PC-9 (cell line): Measurements from ENCODE around the gene TMPRSS9.

Experiments used
- EZH2 ChIP-seq: fragments of 200-600 bp; sonication (generic); IDR thresholded peaks from 2 replicates; pipeline ENCODE4 v1.8.0; 2017; ENCODE audit warnings: antibody characterized with exemption, low read depth
- TF ChIP-seq, protein P1 (sequence below): fragments of 200-600 bp; sonication (generic); conservative IDR thresholded peaks from 2 replicates; pipeline ENCODE4 v1.6.1; 2017; ENCODE audit warnings: mixed run types, antibody characterized with exemption, mild to moderate bottlenecking, moderate library complexity

DNA sequence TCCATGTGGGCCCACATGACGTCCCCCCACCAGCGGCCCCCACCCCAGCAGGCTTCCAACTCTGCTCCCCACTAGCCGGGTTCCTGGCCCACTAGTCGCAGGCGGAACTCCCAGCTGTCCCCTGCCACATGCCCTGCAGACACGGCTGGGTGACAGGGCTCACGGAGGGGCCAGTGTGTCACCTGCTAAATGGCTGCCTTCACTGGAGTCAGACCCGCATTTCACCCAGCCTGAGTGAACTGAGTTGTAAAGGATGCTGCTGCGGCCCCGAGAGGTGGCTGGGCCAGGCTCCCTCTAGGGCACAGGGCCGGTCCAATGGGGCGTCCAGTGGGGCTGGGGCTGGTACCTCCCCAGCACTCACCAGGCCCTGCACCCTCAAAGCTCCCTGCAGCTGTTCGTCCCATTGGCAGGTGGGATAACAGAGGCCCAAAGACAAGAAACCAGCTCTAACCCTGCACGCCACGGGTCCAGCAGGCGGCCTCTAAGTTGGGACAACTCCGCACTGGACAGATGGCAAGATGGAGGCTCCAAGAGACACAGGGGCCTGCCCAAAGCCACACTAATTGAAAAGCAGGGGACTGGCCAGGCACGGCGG, 93.5 kb downstream of the TMPRSS9 start:
- TF ChIP-seq EZH2: no peak
- TF ChIP-seq, protein P1, sequence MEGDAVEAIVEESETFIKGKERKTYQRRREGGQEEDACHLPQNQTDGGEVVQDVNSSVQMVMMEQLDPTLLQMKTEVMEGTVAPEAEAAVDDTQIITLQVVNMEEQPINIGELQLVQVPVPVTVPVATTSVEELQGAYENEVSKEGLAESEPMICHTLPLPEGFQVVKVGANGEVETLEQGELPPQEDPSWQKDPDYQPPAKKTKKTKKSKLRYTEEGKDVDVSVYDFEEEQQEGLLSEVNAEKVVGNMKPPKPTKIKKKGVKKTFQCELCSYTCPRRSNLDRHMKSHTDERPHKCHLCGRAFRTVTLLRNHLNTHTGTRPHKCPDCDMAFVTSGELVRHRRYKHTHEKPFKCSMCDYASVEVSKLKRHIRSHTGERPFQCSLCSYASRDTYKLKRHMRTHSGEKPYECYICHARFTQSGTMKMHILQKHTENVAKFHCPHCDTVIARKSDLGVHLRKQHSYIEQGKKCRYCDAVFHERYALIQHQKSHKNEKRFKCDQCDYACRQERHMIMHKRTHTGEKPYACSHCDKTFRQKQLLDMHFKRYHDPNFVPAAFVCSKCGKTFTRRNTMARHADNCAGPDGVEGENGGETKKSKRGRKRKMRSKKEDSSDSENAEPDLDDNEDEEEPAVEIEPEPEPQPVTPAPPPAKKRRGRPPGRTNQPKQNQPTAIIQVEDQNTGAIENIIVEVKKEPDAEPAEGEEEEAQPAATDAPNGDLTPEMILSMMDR: no peak
